H1 (cell line): ENCODE results near the gene SPTBN1. TPM values are rescaled to one million over a fixed set of nuclear protein-coding genes. Genes with fewer than 3 reads are reported as not detected.

ENCODE experiments used
- CTCF ChIA-PET: fragments of 300-600 bp; sonication (Branson Sonifier 250); formaldehyde crosslinking; loops from one replicate; lab custom pipeline; 2021; ENCODE audit not compliant: partially characterized antibody; lab: Charles Lee
- POLR2A ChIA-PET: fragments of 300-600 bp; sonication (Branson Sonifier 250); formaldehyde crosslinking; loops from one replicate; lab custom pipeline; 2021; ENCODE audit warnings: inconsistent platforms; ENCODE audit not compliant: partially characterized antibody; lab: Charles Lee
- DNase-seq, 2 experiments: peaks; one replicate each; pipeline versions ENCODE4 v3.0.0 to v3.0.0-alpha.2; 2010 to 2022; ENCODE audit warnings: low spot score in 2 of 2, low read depth in 1 of 2, mixed read lengths in 1 of 2
- FAIRE-seq: peaks from 2 replicates; lab custom pipeline; 2011; peaks lifted over from hg19 to GRCh38; lab: Jason Lieb, UNC
- H2AFZ ChIP-seq: 2 replicates; pipeline ENCODE4 v1.8.1; 2012; ENCODE audit warnings: low read length, inconsistent platforms
- H2AK5ac ChIP-seq: 2 replicates; pipeline ENCODE4 v1.6.1; 2013; ENCODE audit warnings: low read depth, low read length
- H2BK120ac ChIP-seq: replicated peaks from 2 replicates; pipeline ENCODE3; 2013; ENCODE audit warnings: low read depth, low read length, inconsistent platforms
- H2BK12ac ChIP-seq: 2 replicates; pipeline ENCODE4 v1.6.1; 2013; ENCODE audit warnings: low read depth, low read length
- H2BK15ac ChIP-seq: 2 replicates; pipeline ENCODE4 v1.6.1; 2013; ENCODE audit warnings: low read length
- H2BK20ac ChIP-seq: 2 replicates; pipeline ENCODE4 v1.6.1; 2013; ENCODE audit warnings: low read length
- H2BK5ac ChIP-seq: 2 replicates; pipeline ENCODE4 v1.6.1; 2013; ENCODE audit warnings: low read depth, low read length
- H3K14ac ChIP-seq: 2 replicates; pipeline ENCODE4 v1.6.1; 2013; ENCODE audit warnings: inconsistent platforms; ENCODE audit not compliant: insufficient read length
- H3K18ac ChIP-seq: 2 replicates; pipeline ENCODE4 v1.6.1; 2013; ENCODE audit warnings: low read length; ENCODE audit errors: extremely low read depth
- H3K23ac ChIP-seq: 2 replicates; pipeline ENCODE4 v1.6.1; 2013; ENCODE audit warnings: inconsistent platforms; ENCODE audit not compliant: insufficient read length
- H3K23me2 ChIP-seq: 2 replicates; pipeline ENCODE4 v1.6.1; 2013; ENCODE audit warnings: low read depth, low read length
- H3K27ac ChIP-seq: 2 replicates; pipeline ENCODE4 v1.6.1; 2011; ENCODE audit warnings: low read depth, low read length, inconsistent platforms
- H3K27me3 ChIP-seq, 4 experiments: replicated peaks in 1 of 4; 1 replicate in 1 of 4; 2 replicates in 3 of 4; pipeline versions ENCODE4 v1.6.1 to v1.8.1; 2011 to 2013; ENCODE audit warnings: low read length in 3 of 4, mild to moderate bottlenecking in 3 of 4, inconsistent platforms in 2 of 4, mixed read lengths in 2 of 4, moderate library complexity in 1 of 4; ENCODE audit not compliant: control insufficient read depth in 3 of 4, insufficient read depth in 3 of 4; ENCODE audit errors: extremely low read depth in 1 of 4
- H3K36me3 ChIP-seq, 4 experiments: 2 replicates each; pipeline versions ENCODE4 v1.6.1 to v1.8.1; 2011 to 2013; ENCODE audit warnings: mild to moderate bottlenecking in 4 of 4, low read length in 3 of 4, moderate library complexity in 2 of 4, control low read depth in 1 of 4, inconsistent platforms in 1 of 4; ENCODE audit not compliant: insufficient read depth in 4 of 4, control insufficient read depth in 2 of 4
- H3K4ac ChIP-seq: replicated peaks from 2 replicates; pipeline ENCODE3; 2013; ENCODE audit warnings: low read length, low read depth, mixed read lengths, inconsistent platforms; ENCODE audit not compliant: insufficient read length
- H3K4me1 ChIP-seq, 4 experiments: replicated peaks in 1 of 4; 1 replicate in 1 of 4; 2 replicates in 3 of 4; pipeline versions ENCODE4 v1.6.1 to v1.8.1; 2011 to 2013; ENCODE audit warnings: low read length in 3 of 4, inconsistent platforms in 2 of 4, mixed read lengths in 1 of 4; ENCODE audit not compliant: insufficient read depth in 4 of 4, control insufficient read depth in 3 of 4
- H3K4me2 ChIP-seq, 2 experiments: 2 replicates each; pipeline versions ENCODE4 v1.6.1 to v1.8.1; 2011 to 2013; ENCODE audit warnings: low read depth in 2 of 2, low read length in 2 of 2, control low read depth in 1 of 2, inconsistent platforms in 1 of 2, mild to moderate bottlenecking in 1 of 2; ENCODE audit not compliant: insufficient read depth in 1 of 2
- H3K4me3 ChIP-seq, 4 experiments: fragments of 200-600, 300-600 bp in 1 of 4; sonication (generic), shearing (Covaris generic), sonication (Bioruptor Twin) in 1 of 4; 2 replicates each; pipeline versions ENCODE4 v1.5.1 to v1.8.1; 2011 to 2016; ENCODE audit warnings: low read length in 4 of 4, low read depth in 3 of 4, control low read depth in 2 of 4, inconsistent platforms in 2 of 4, mild to moderate bottlenecking in 2 of 4, mixed read lengths in 1 of 4, moderate library complexity in 1 of 4; ENCODE audit not compliant: insufficient read depth in 2 of 4; ENCODE audit errors: extremely low read depth in 1 of 4
- H3K56ac ChIP-seq: replicated peaks from 2 replicates; pipeline ENCODE3; 2013; ENCODE audit warnings: low read depth, mild to moderate bottlenecking, mixed read lengths, low read length, inconsistent platforms; ENCODE audit not compliant: insufficient read length
- H3K79me1 ChIP-seq: 2 replicates; pipeline ENCODE4 v1.6.1; 2013; ENCODE audit warnings: low read depth, low read length, control low read depth
- H3K79me2 ChIP-seq, 2 experiments: 2 replicates each; pipeline versions ENCODE4 v1.6.1 to v1.8.1; 2012 to 2013; ENCODE audit warnings: low read length in 2 of 2, mild to moderate bottlenecking in 2 of 2, inconsistent platforms in 1 of 2; ENCODE audit not compliant: insufficient read depth in 2 of 2, control insufficient read depth in 1 of 2
- H3K9ac ChIP-seq, 4 experiments: replicated peaks in 1 of 4; 1 replicate in 1 of 4; 2 replicates in 3 of 4; pipeline versions ENCODE4 v1.6.1 to v1.8.1; 2011 to 2013; ENCODE audit warnings: low read depth in 3 of 4, low read length in 3 of 4, control low read depth in 2 of 4, mild to moderate bottlenecking in 2 of 4, moderate library complexity in 2 of 4, inconsistent platforms in 1 of 4; ENCODE audit errors: extremely low read depth in 1 of 4
- H3K9me3 ChIP-seq, 2 experiments: 2 replicates each; pipeline versions ENCODE4 v1.6.1 to v1.8.1; 2012 to 2013; ENCODE audit warnings: mild to moderate bottlenecking in 2 of 2, moderate library complexity in 2 of 2, control low read depth in 1 of 2, inconsistent platforms in 1 of 2, low read depth in 1 of 2, low read length in 1 of 2, mixed read lengths in 1 of 2; ENCODE audit not compliant: insufficient read depth in 2 of 2
- H4K20me1 ChIP-seq, 2 experiments: replicated peaks in 1 of 2; 2 replicates each; pipeline versions ENCODE3 to v1.8.1; 2011 to 2013; ENCODE audit warnings: inconsistent platforms in 2 of 2, low read length in 2 of 2, mild to moderate bottlenecking in 1 of 2; ENCODE audit not compliant: insufficient read depth in 2 of 2, control insufficient read depth in 1 of 2
- H4K5ac ChIP-seq: 2 replicates; pipeline ENCODE4 v1.6.1; 2013; ENCODE audit warnings: low read length, low read depth, mixed read lengths, inconsistent platforms; ENCODE audit not compliant: insufficient read length
- H4K8ac ChIP-seq: 2 replicates; pipeline ENCODE4 v1.8.0; 2013; ENCODE audit warnings: mild to moderate bottlenecking, moderate library complexity, low read length, inconsistent platforms; ENCODE audit not compliant: insufficient read depth; ENCODE audit errors: extremely low read depth
- H4K91ac ChIP-seq: replicated peaks from 2 replicates; pipeline ENCODE3; 2013; ENCODE audit warnings: low read length, mixed read lengths, inconsistent platforms; ENCODE audit not compliant: insufficient read length
- BRCA1 ChIP-seq: IDR thresholded peaks from 2 replicates; pipeline ENCODE4 v1.6.1; 2012; ENCODE audit warnings: low read depth, low read length, improper control_type of control experiment
- CHD1 ChIP-seq: IDR thresholded peaks from 2 replicates; pipeline ENCODE4 v1.6.1; 2012; ENCODE audit warnings: low read depth, low read length, improper control_type of control experiment
- CHD2 ChIP-seq: IDR thresholded peaks from 2 replicates; pipeline ENCODE4 v1.6.1; 2012; ENCODE audit warnings: low read length, improper control_type of control experiment
- CTBP2 ChIP-seq: IDR thresholded peaks from 2 replicates; pipeline ENCODE4 v1.7.0; 2011; ENCODE audit warnings: borderline replicate concordance, mild to moderate bottlenecking, moderate library complexity, mixed read lengths, low read length; ENCODE audit not compliant: insufficient read depth, insufficient read length
- EP300 ChIP-seq, 2 experiments: IDR thresholded peaks; 1 replicate in 1 of 2; 2 replicates in 1 of 2; pipeline ENCODE4 v1.6.1; 2011 to 2012; ENCODE audit warnings: low read depth in 2 of 2, low read length in 2 of 2, mild to moderate bottlenecking in 2 of 2, borderline replicate concordance in 1 of 2, inconsistent platforms in 1 of 2, moderate library complexity in 1 of 2
- JUN ChIP-seq: IDR thresholded peaks from 2 replicates; pipeline ENCODE4 v1.6.1; 2011; ENCODE audit warnings: low read depth, mild to moderate bottlenecking, improper control_type of control experiment, low read length
- MAFK ChIP-seq: IDR thresholded peaks from 2 replicates; pipeline ENCODE4 v1.6.1; 2012; ENCODE audit warnings: low read depth, mild to moderate bottlenecking, improper control_type of control experiment, low read length
- MAX ChIP-seq: IDR thresholded peaks from 2 replicates; pipeline ENCODE4 v1.6.1; 2012; ENCODE audit warnings: inconsistent platforms
- NANOG ChIP-seq: IDR thresholded peaks from 2 replicates; pipeline ENCODE4 v1.6.1; 2011; ENCODE audit warnings: low read length, low read depth, mild to moderate bottlenecking, inconsistent platforms; ENCODE audit not compliant: insufficient read depth, poor library complexity, severe bottlenecking
- RXRA ChIP-seq: IDR thresholded peaks from 2 replicates; pipeline ENCODE4 v1.6.1; 2011; ENCODE audit warnings: low read depth, mild to moderate bottlenecking, low read length, moderate library complexity; ENCODE audit not compliant: insufficient read depth
- SIN3A ChIP-seq, 2 experiments: IDR thresholded peaks in 1 of 2; conservative IDR thresholded peaks in 1 of 2; 2 replicates each; pipeline ENCODE4 v1.6.1; 2011 to 2012; ENCODE audit warnings: low read length in 2 of 2, improper control_type of control experiment in 1 of 2, low read depth in 1 of 2, mild to moderate bottlenecking in 1 of 2
- TBP ChIP-seq: IDR thresholded peaks from 2 replicates; pipeline ENCODE4 v1.6.1; 2011; ENCODE audit warnings: low read depth, low read length, improper control_type of control experiment
- WGBS, 2 experiments: shearing (Covaris generic) in 1 of 2; methylation state at CpG; one replicate each; pipeline versions ENCODE4 v1.1.6 to v1.1.7; 2013 to 2015; ENCODE audit warnings: low lambda C conversion rate in 2 of 2, mixed read lengths in 2 of 2, inconsistent platforms in 1 of 2, low coverage in 1 of 2, missing lambda C conversion rate in 1 of 2; ENCODE audit not compliant: insufficient replicate concordance in 2 of 2, insufficient coverage in 1 of 2, insufficient read length in 1 of 2; ENCODE audit errors: extremely low coverage in 1 of 2, missing lambda C conversion rate in 1 of 2; 5-methylcytosine and 5-hydroxymethylcytosine counted together
- polyA plus RNA-seq, 7 experiments: library from polyadenylated mRNA; depleted of rRNA in 3 of 7; stranded (reverse) in 5 of 7; unstranded in 2 of 7; fragments of >200 nt in 5 of 7; fragments of 200-250 nt in 2 of 7; gene quantifications; 1 replicate in 5 of 7; 2 replicates in 1 of 7; 4 replicates in 1 of 7; pipeline versions ENCODE4 v1.2.1 to v1.2.3, GENCODE V29; 2011 to 2013; ENCODE audit warnings: missing spikeins in 2 of 7, mixed read lengths in 2 of 7
- total RNA-seq: library from RNA; stranded (reverse); fragmentation: NEBNext Ultra II Directional; extraction: Animal tissue kit (Norgen Biotek cat#: 25700); gene quantifications from 2 replicates; pipeline ENCODE4 v1.2.1, GENCODE V29; 2021

SPTBN1 gene
- total and polyA plus RNA-seq, 2 of the 8 experiments (the other 6 are each of a cell fraction or from before 2014, with no cell fraction given): 31.8 to 180 TPM

GRCh38 chr2:54570321-54570855 is 114.3 kb downstream of the SPTBN1 start:
- Histone ChIP-seq H3K4ac (no peak overlapping the region), H2BK15ac (no peak overlapping the region), H3K36me3 (peaks cover 0 to 3% (median 0%) of the 10 kb centered on the region in 4 experiments; a peak in 2 of 8 replicates), H3K4me1 (peaks cover 5 to 21% (median 17%) of the 10 kb centered on the region in 4 experiments), H3K4me2 (peak overlapping the region; percentile 26 to 59), H3K23ac (no peak overlapping the region), H3K27me3 (no peaks in the 10 kb centered on the region), H2AK5ac (no peak overlapping the region), H3K14ac (no peak overlapping the region), H2BK120ac (no peak overlapping the region), H3K27ac (no peak overlapping the region), H4K5ac (no peak overlapping the region), H3K4me3 (peak overlapping the region in 2 of 4 experiments; percentile 3 to 38; a peak in 3 of 8 replicates), H3K9me3 (no peaks in the 10 kb centered on the region), H2BK5ac (no peak overlapping the region), H3K9ac (no peak overlapping the region), H3K79me1 (peaks cover 12% of the 10 kb centered on the region; the same call in 1 of the 2 replicates), H2AFZ (no peak overlapping the region), H3K56ac (no peak overlapping the region), H4K20me1 (peaks cover 18 to 26% of the 10 kb centered on the region in 2 experiments), H2BK20ac (no peak overlapping the region), H4K8ac (no peak overlapping the region), H4K91ac (no peak overlapping the region), H2BK12ac (no peak overlapping the region), H3K18ac (no peak overlapping the region), H3K79me2 (peaks cover 19 to 100% of the 10 kb centered on the region in 2 experiments), H3K23me2 (no peaks in the 10 kb centered on the region)
- ChIA-PET POLR2A (interaction anchor here (0.9 to 5.5 kb wide), 3 partner anchors 10 to 11 kb away, joined by 3 to 31 read pairs (median 4); no protein-coding TSS in a partner anchor), CTCF (interaction anchor here (0.7 to 1.1 kb wide), 2 partner anchors 10 to 11 kb away, joined by 3 to 5 read pairs; no protein-coding TSS in a partner anchor)
- DNase-seq: no peak
- TF ChIP-seq RXRA (no peak), JUN (no peak), CTBP2 (no peak), CHD1 (no peak), MAFK (no peak), MAX (no peak), CHD2 (no peak), TBP (no peak), BRCA1 (no peak), EP300 (IDR thresholded peaks at IDR 0.05; ENCODE audit: borderline replicate concordance in 1 of 2, low read depth in 2 of 2, low read length in 2 of 2) (no peak), SIN3A (conservative IDR thresholded peaks at IDR 0.05 in 1 of 2, IDR thresholded peaks at IDR 0.05 in 1 of 2; ENCODE audit: low read depth in 1 of 2, low read length in 2 of 2) (no peak), NANOG (no peak)
- FAIRE-seq: no peak
- WGBS, 2 experiments: 84% methylated on average over 5 of the region's 5 CpGs; no CpG with 5 or more reads in 1 of the 2 experiments
